ENCODE results near the gene GPATCH1. TPM values are rescaled to one million over a fixed set of nuclear protein-coding genes. Genes with fewer than 3 reads are reported as not detected.
A peak's percentile ranks its signal among the peaks of the same experiment; 100 is the strongest.

GPATCH1 gene
- total and polyA plus RNA-seq, 2 of the 13 experiments (the other 11 are each of a cell fraction or from before 2014, with no cell fraction given), result 6.8 to 6.9 TPM

GRCh38 chr19:33175886-33176669 is 95.1 kb downstream of the GPATCH1 start (continued):
- no peak for TF ChIP-seq TRAFD1 (CRISPR knock-in tag; IDR thresholded peaks at IDR 0.05; ENCODE audit: borderline replicate concordance)
- no peak for TF ChIP-seq YEATS4 (CRISPR knock-in tag; IDR thresholded peaks at IDR 0.05; ENCODE audit: borderline replicate concordance)
- TF ChIP-seq TEF (CRISPR knock-in tag; IDR thresholded peaks at IDR 0.05), result no peak; the same call in 1 of the 2 replicates
- TF ChIP-seq POGZ (CRISPR knock-in tag; IDR thresholded peaks at IDR 0.05), result no peak
- no peak for TF ChIP-seq FOXO1 (CRISPR knock-in tag; IDR thresholded peaks at IDR 0.05)
- TF ChIP-seq HOMEZ (CRISPR knock-in tag; IDR thresholded peaks at IDR 0.05; ENCODE audit: low read depth), result no peak
- no peak for TF ChIP-seq HES4 (CRISPR knock-in tag; IDR thresholded peaks at IDR 0.05; ENCODE audit: borderline replicate concordance)
- no peak for TF ChIP-seq NRL (CRISPR knock-in tag; IDR thresholded peaks at IDR 0.05; ENCODE audit: borderline replicate concordance)
- TF ChIP-seq SETDB1 (CRISPR knock-in tag; IDR thresholded peaks at IDR 0.05; ENCODE audit: borderline replicate concordance), result no peak
- TF ChIP-seq PRDM15 (CRISPR knock-in tag; IDR thresholded peaks at IDR 0.05), result no peak
- TF ChIP-seq SIX1 (CRISPR knock-in tag; IDR thresholded peaks at IDR 0.05; ENCODE audit: borderline replicate concordance), result no peak
- TF ChIP-seq USF2 (IDR thresholded peaks at IDR 0.05; ENCODE audit: low read depth, low read length), result no peak
- no peak for TF ChIP-seq USF2 (CRISPR knock-in tag; IDR thresholded peaks at IDR 0.05; ENCODE audit: borderline replicate concordance)
- TF ChIP-seq NFIB (CRISPR knock-in tag; IDR thresholded peaks at IDR 0.05; ENCODE audit: borderline replicate concordance), result no peak
- no peak for TF ChIP-seq RARA (CRISPR knock-in tag; IDR thresholded peaks at IDR 0.05)
- no peak for TF ChIP-seq SRSF9 (IDR thresholded peaks at IDR 0.05; ENCODE audit: borderline replicate concordance, insufficient read depth, low read depth, low read length, poor library complexity, severe bottlenecking)
- TF ChIP-seq SMARCE1 (IDR thresholded peaks at IDR 0.05; ENCODE audit: borderline replicate concordance), result no peak
- TF ChIP-seq HOXA7 (CRISPR knock-in tag; IDR thresholded peaks at IDR 0.05), result no peak
- TF ChIP-seq RAD21 (CRISPR knock-in tag; IDR thresholded peaks at IDR 0.05), result 0 out of 2 replicates have a peak, but pooled peaks have one; percentile 8
